Esophagus muscularis mucosa (tissue), 4 donors: Measurements from ENCODE around the gene FTCD. TPM values are rescaled to one million over a fixed set of nuclear protein-coding genes. Genes with fewer than 3 reads are reported as not detected.
"Not testable (repeated sequence)": the region's sequence is repeated elsewhere in the genome, so short reads cannot be mapped to it uniquely, and the experiment has no call there.

Experiments
- DNase-seq: peaks from one replicate; pipeline ENCODE4 v3.0.0-alpha.2; 2017; ENCODE audit errors: extremely low spot score
- H3K27ac ChIP-seq, 4 donors: fragments of 200-600 bp; sonication (generic); replicated peaks in 1 of 4; 1 replicate in 3 of 4; 2 replicates in 1 of 4; pipeline ENCODE4 v1.5.1; 2016 to 2019; ENCODE audit warnings: mild to moderate bottlenecking in 1 of 4
- H3K27me3 ChIP-seq, 4 donors: fragments of 200-600 bp; sonication (generic); one replicate each; pipeline versions ENCODE4 v1.5.1 to v1.6.0; 2016 to 2019
- H3K36me3 ChIP-seq, 4 donors: fragments of 200-600 bp; sonication (generic); one replicate each; pipeline ENCODE4 v1.5.1; 2016 to 2019
- H3K4me1 ChIP-seq, 4 donors: fragments of 200-600 bp; sonication (generic); one replicate each; pipeline ENCODE4 v1.5.1; 2016 to 2019
- H3K4me3 ChIP-seq, 4 donors: fragments of 200-600 bp; sonication (generic); 1 replicate in 2 of 4; 2 replicates in 2 of 4; pipeline ENCODE4 v1.5.1; 2016 to 2019; ENCODE audit warnings: mild to moderate bottlenecking in 4 of 4, moderate library complexity in 1 of 4
- H3K9me3 ChIP-seq, 4 donors: fragments of 200-600 bp; sonication (generic); 1 replicate in 3 of 4; 2 replicates in 1 of 4; pipeline ENCODE4 v1.5.1; 2016 to 2019
- EP300 ChIP-seq: sonication (generic); formaldehyde crosslinking; IDR thresholded peaks from one replicate; pipeline ENCODE4 v1.6.1; 2017; ENCODE audit warnings: antibody characterized with exemption
- POLR2A ChIP-seq: fragments of 450-650 bp; IDR thresholded peaks from one replicate; pipeline ENCODE4 v1.6.1; 2017; ENCODE audit warnings: antibody characterized with exemption, moderate library complexity, mild to moderate bottlenecking, low read depth
- POLR2AphosphoS5 ChIP-seq, 2 donors: sonication (generic); formaldehyde crosslinking; IDR thresholded peaks; one replicate each; pipeline ENCODE4 v1.6.1; 2017; ENCODE audit warnings: antibody characterized with exemption in 2 of 2
- WGBS: methylation state at CpG from one replicate; pipeline ENCODE4 v1.1.5; 2018; 5-methylcytosine and 5-hydroxymethylcytosine counted together
- intact Hi-C: fragments of 100-400 bp; cut with DNase I; formaldehyde crosslinking; loops from one replicate; pipeline ENCODE4 v1.15.1; 2023
- total RNA-seq, 4 donors: library from RNA; depleted of rRNA; stranded (reverse); fragments of >200 nt; gene quantifications; one replicate each; pipeline versions ENCODE4 v1.1.0 to v1.2.1, GENCODE V29; 2016
- TF ChIP-seq, protein P1 (sequence below), 3 experiments: fragments of 200-600 bp in 2 of 3; fragments of 450-650 bp in 1 of 3; sonication (generic) in 2 of 3; IDR thresholded peaks; one replicate each; pipeline ENCODE4 v1.5.1; 2017 to 2019; ENCODE audit warnings: antibody characterized with exemption in 3 of 3, mild to moderate bottlenecking in 2 of 3, moderate library complexity in 1 of 3

The FTCD gene
- total RNA-seq, 4 donors from 2014 or later: 0.26 to 2.5 (median 1.2) TPM; not detected in 1

DNA sequence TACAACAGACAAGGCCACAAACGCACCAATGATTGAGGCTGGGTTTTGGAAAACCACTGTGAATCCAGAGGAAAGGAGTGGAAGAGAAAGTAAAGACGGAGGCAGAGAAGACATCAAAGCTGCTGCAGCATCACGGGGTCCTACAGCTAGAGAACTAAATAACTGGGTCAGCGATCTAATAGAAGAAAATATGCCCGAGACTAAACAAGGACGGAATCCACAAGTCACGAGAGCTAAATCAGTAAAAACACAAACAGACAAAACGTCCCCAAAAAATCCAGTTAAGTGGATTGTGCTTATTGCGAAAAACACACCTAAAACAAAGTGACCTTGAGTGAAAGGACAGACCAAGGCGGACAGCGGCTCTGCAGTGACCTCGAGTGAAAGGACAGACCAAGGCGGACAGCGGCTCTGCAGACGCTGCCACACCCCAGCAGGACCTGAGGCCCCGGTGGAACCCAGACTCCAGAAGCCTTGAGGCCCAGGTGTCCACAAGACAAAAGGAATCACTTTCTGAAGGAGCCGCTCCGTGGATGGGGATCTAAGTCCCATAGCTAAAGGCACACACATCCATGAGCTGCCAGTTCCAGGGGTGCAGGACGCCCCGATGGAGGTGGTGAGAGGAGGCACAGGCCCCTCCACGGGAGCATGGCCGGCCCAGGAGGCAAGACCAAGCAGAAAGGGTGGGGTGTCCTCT is 6.0 kb downstream of the FTCD start:
- H3K36me3 ChIP-seq: no peaks in the 10 kb centered on the region
- H3K27ac ChIP-seq: no peak overlapping the region
- H3K9me3 ChIP-seq: no peaks in the 10 kb centered on the region
- peaks cover 10 to 18% (median 12%) of the 10 kb centered on the region in 4 donors for H3K4me1 ChIP-seq
- H3K27me3 ChIP-seq: peaks cover 0 to 11% (median 0%) of the 10 kb centered on the region in 4 donors
- H3K4me3 ChIP-seq: no peak overlapping the region
- TF ChIP-seq POLR2A (no peak), EP300 (no peak), POLR2AphosphoS5 (IDR thresholded peaks at IDR 0.05) (no peak)
- TF ChIP-seq, protein P1, sequence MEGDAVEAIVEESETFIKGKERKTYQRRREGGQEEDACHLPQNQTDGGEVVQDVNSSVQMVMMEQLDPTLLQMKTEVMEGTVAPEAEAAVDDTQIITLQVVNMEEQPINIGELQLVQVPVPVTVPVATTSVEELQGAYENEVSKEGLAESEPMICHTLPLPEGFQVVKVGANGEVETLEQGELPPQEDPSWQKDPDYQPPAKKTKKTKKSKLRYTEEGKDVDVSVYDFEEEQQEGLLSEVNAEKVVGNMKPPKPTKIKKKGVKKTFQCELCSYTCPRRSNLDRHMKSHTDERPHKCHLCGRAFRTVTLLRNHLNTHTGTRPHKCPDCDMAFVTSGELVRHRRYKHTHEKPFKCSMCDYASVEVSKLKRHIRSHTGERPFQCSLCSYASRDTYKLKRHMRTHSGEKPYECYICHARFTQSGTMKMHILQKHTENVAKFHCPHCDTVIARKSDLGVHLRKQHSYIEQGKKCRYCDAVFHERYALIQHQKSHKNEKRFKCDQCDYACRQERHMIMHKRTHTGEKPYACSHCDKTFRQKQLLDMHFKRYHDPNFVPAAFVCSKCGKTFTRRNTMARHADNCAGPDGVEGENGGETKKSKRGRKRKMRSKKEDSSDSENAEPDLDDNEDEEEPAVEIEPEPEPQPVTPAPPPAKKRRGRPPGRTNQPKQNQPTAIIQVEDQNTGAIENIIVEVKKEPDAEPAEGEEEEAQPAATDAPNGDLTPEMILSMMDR (IDR thresholded peaks at IDR 0.05): no peak
- intact Hi-C loops: loop anchor here (5.0 kb wide), 1 partner anchor 33 kb away; the partner anchor contains the start of gene SPATC1L
- no peak for DNase-seq
- 87% methylated on average over 22 of the region's 22 CpGs for WGBS

DNA sequence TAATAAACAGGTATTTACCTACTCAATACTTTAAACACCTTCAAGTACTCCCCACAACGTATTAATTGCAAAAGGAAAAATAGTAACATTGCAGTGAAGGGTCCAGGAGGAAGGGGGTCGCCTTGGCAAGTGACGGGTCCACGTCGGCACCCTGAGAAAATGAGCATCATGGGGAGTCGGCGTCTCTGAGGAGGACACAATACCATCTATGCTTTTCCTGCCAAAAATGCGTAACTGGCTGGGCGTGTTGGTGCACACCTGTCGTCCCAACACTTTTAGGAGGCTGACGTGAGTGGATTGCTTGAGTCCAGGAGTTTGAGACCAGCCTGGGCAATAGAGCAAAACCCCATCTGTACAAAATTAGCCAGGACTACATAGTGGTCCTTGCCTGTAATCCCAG is 7.3 kb downstream of the FTCD start:
- no peak overlapping the region for H3K27ac ChIP-seq
- TF ChIP-seq POLR2A: no peak
- peaks cover 0 to 4% (median 0%) of the 10 kb centered on the region in 4 donors for H3K27me3 ChIP-seq
- no peak overlapping the region for H3K4me3 ChIP-seq
- 91% methylated on average over 11 of the region's 11 CpGs for WGBS
- peaks cover 4 to 17% (median 12%) of the 10 kb centered on the region in 4 donors for H3K4me1 ChIP-seq
- no peak for DNase-seq
- intact Hi-C loops: loop anchor here (5.0 kb wide), 1 partner anchor 34 kb away; the partner anchor contains the start of gene SPATC1L
- no peaks in the 10 kb centered on the region for H3K9me3 ChIP-seq
- H3K36me3 ChIP-seq: no peaks in the 10 kb centered on the region

DNA sequence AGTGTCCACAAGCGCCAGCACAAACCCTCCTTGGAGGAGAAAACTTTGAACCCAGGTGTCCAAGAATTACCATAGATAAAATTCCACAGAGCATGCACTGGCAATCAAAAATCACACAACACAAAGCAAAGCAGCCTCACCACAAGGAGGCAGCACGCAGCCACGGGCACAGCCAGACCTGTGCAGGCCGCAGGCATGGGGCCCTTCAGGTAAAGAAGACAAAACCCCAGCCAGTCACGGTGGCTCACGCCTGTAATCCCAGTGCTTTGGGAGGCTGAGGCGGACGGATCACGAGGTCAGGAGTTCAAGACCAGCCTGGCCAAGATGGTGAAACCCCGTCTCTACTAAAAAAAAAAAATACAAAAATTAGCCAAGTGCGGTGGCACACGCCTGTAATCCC is 8.0 kb downstream of the FTCD start:
- TF ChIP-seq, protein P1 (IDR thresholded peaks at IDR 0.05): peak in 2 of 3 experiments; percentile 20 to 49
- peaks cover 0 to 13% (median 8%) of the 10 kb centered on the region in 4 donors for H3K4me1 ChIP-seq
- H3K36me3 ChIP-seq, H3K27ac ChIP-seq, H3K4me3 ChIP-seq, H3K27me3 ChIP-seq, H3K9me3 ChIP-seq, DNase-seq: not testable (repeated sequence)
- intact Hi-C loops: loop anchor here (5.0 kb wide), 1 partner anchor 35 kb away; the partner anchor contains the start of gene SPATC1L
- WGBS: 78% methylated on average over 12 of the region's 12 CpGs

DNA sequence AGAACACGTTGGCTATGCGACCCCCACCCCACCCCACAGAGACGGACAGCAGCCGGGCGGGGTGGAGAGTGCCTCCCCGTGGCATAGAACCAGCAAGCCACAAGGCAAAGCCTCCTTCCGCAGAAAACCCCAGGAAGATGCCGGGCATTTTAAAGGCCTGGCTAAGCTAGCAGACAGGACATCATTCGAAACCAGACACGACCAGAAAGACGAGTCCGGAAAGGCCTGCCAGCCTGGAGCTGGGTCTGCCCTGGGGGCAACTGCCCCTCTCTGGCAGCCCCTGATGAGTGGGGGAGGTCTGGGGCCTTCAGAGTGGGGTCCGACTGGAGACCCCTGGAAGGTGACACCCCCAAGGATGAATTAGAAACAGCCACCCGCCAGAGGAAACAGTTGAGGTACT is 8.5 kb downstream of the FTCD start:
- WGBS: 85% methylated on average over 14 of the region's 14 CpGs
- H3K27ac ChIP-seq: no peak overlapping the region
- peaks cover 0 to 13% (median 8%) of the 10 kb centered on the region in 4 donors for H3K4me1 ChIP-seq
- H3K36me3 ChIP-seq: no peaks in the 10 kb centered on the region
- DNase-seq: no peak
- no peak for TF ChIP-seq EP300
- TF ChIP-seq POLR2AphosphoS5 (IDR thresholded peaks at IDR 0.05): no peak
- TF ChIP-seq, protein P1 (IDR thresholded peaks at IDR 0.05): no peak
- no peak for TF ChIP-seq POLR2A
- H3K27me3 ChIP-seq: no peaks in the 10 kb centered on the region
- no peak overlapping the region for H3K4me3 ChIP-seq
- intact Hi-C loops: loop anchor here (5.0 kb wide), 1 partner anchor 35 kb away; the partner anchor contains the start of gene SPATC1L
- no peaks in the 10 kb centered on the region for H3K9me3 ChIP-seq

DNA sequence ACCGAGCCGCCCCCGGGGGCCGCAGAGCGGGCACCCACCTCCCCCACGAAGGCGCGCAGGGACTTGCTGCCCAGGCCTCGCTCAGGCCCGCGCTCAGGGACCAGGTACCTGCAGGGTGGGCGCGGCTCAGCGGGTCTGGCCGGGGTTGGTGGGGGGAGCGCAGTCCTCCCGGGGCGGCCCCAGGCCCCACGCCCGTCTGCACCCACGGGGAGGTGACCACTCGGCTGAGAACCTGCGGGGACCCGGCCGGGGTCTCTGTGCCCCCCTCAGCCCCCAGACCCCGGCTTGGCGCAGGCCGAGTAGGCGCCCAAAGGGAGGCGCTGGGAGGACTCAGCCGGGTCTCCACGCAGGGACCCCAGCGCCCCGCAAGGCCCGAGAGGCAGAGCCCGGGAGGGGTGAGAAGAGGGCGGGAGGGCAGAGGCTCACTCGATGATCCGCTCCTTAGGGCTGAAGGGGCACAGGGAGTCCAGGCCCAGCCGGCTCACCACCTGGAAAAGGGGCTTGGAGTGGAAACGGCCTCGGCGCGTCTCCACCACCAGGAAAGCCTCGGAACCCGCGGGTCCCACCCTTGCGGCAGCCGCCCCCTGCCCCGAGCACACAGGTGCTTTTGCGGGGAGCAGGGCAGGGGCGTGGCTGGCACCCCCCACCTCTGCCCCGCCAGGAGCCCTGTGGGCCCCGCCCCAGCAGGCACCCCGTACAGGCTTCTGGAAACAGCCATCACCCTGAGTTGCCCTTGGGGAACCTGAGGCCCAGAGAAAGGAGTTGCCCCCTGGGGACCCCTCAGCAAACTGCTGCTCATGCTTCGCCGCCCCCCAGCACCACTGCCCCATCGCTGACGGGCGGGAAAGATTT is 9.3 kb downstream of the FTCD start:
- WGBS: 92% methylated on average over 21 of the region's 60 CpGs
- TF ChIP-seq, protein P1 (IDR thresholded peaks at IDR 0.05): no peak
- TF ChIP-seq POLR2AphosphoS5 (IDR thresholded peaks at IDR 0.05) (no peak), POLR2A (no peak), EP300 (no peak)

More for the DNA sequence above, 9.3 kb downstream of the FTCD start:
- Histone ChIP-seq H3K27me3 (no peaks in the 10 kb centered on the region), H3K36me3 (no peaks in the 10 kb centered on the region), H3K4me3 (no peak overlapping the region), H3K4me1 (peaks cover 0 to 13% (median 8%) of the 10 kb centered on the region in 4 donors), H3K9me3 (no peaks in the 10 kb centered on the region), H3K27ac (no peak overlapping the region)
- no peak for DNase-seq
- intact Hi-C loops: loop anchor here (5.0 kb wide), 1 partner anchor 36 kb away; the partner anchor contains the start of gene SPATC1L
